Right cardiac atrium (tissue), 5 donors: ENCODE results near the gene ARHGEF10L. TPM values are rescaled to one million over a fixed set of nuclear protein-coding genes. Genes with fewer than 3 reads are reported as not detected.

ENCODE experiments used
- ATAC-seq, 2 donors: fragments of 200-7000 bp; cut with Tn5 transposase; one replicate each; pipeline versions ENCODE4 v1.8.0 to v1.9.1; 2020; ENCODE audit warnings: moderate library complexity in 2 of 2, mild to moderate bottlenecking in 1 of 2
- DNase-seq, 3 donors: peaks; one replicate each; pipeline ENCODE4 v3.0.0-alpha.2; 2020
- H3K27ac ChIP-seq: one replicate; pipeline ENCODE4 v1.5.1; 2013; ENCODE audit warnings: mild to moderate bottlenecking, low read length, control low read depth, moderate library complexity
- H3K27me3 ChIP-seq: one replicate; pipeline ENCODE4 v1.6.1; 2013; ENCODE audit not compliant: control insufficient read depth, insufficient read depth
- H3K4me1 ChIP-seq: one replicate; pipeline ENCODE4 v1.6.1; 2013; ENCODE audit warnings: low read length; ENCODE audit not compliant: control insufficient read depth, insufficient read depth
- H3K4me3 ChIP-seq: one replicate; pipeline ENCODE4 v1.5.1; 2013; ENCODE audit warnings: low read length, control low read depth
- H3K9me3 ChIP-seq: one replicate; pipeline ENCODE4 v1.6.1; 2013; ENCODE audit warnings: low read length; ENCODE audit not compliant: control insufficient read depth
- WGBS: extraction: QIAGEN DNeasy Blood & Tissue Kit; methylation state at CpG from one replicate; pipeline ENCODE4 v1.1.7; 2013; 5-methylcytosine and 5-hydroxymethylcytosine counted together
- intact Hi-C, 4 donors: fragments of 100-400 bp; cut with DNase I; formaldehyde crosslinking; loops; one replicate each; pipeline versions ENCODE4 v1.11.0 to v1.14.0; 2022 to 2023
- polyA plus RNA-seq: library from polyadenylated mRNA; stranded (reverse); fragments of 200-250 nt; gene quantifications from one replicate; pipeline ENCODE4 v1.2.3, GENCODE V29; 2013
- total RNA-seq, 4 donors: library from RNA; stranded (reverse); fragmentation: NEBNext Ultra II Directional; extraction: Animal tissue kit (Norgen Biotek cat#: 25700); gene quantifications; one replicate each; pipeline ENCODE4 v1.2.1, GENCODE V29; 2021
- donor health status: healthy with polysubstance abuse.
- donor health status: DM: no; HTN: yes; CAD: no.
- donor health status: DM: no; HTN: no; CAD: no.
- donor health status: DM: no; HTN: yes; CAD: no; lungs with severe emphysema.
- donor health status: DM: yes; HTN: yes; CAD: no.

ARHGEF10L gene
- total and polyA plus RNA-seq, 5 donors: 42.6 to 56.4 (median 54.0) TPM

GRCh38 chr1:17697458-17697857 is 158.0 kb downstream of the ARHGEF10L start:
- ATAC-seq (no peak), DNase-seq (peak in 1 of 3 donors; percentile 4)
- peaks cover 2% of the 10 kb centered on the region for H3K4me1 ChIP-seq
- intact Hi-C loops: no loop called here
- H3K9me3 ChIP-seq: no peaks in the 10 kb centered on the region
- H3K27ac ChIP-seq: no peak overlapping the region
- no peaks in the 10 kb centered on the region for H3K27me3 ChIP-seq
- no peak overlapping the region for H3K4me3 ChIP-seq
- 59% methylated on average over 5 of the region's 5 CpGs for WGBS

GRCh38 chr1:17699581-17699980 is 160.1 kb downstream of the ARHGEF10L start:
- no peak for ATAC-seq
- intact Hi-C loops: no loop called here
- peak in 1 of 3 donors; percentile 21 for DNase-seq

GRCh38 chr1:17700945-17701810 is 161.7 kb downstream of the ARHGEF10L start:
- DNase-seq (peak in 1 of 3 donors; percentile 33), ATAC-seq (no peak)
- WGBS: 70% methylated on average over 21 of the region's 21 CpGs
- H3K27ac ChIP-seq: no peak overlapping the region
- peaks cover 1% of the 10 kb centered on the region for H3K4me1 ChIP-seq
- no peak overlapping the region for H3K4me3 ChIP-seq
- intact Hi-C loops: no loop called here
- H3K27me3 ChIP-seq: no peaks in the 10 kb centered on the region
- no peaks in the 10 kb centered on the region for H3K9me3 ChIP-seq

More at GRCh38 chr1:17699581-17699980, 160.1 kb downstream of the ARHGEF10L start:
- Histone ChIP-seq H3K27me3 (no peaks in the 10 kb centered on the region), H3K4me3 (no peak overlapping the region), H3K9me3 (no peaks in the 10 kb centered on the region), H3K4me1 (peaks cover 2% of the 10 kb centered on the region), H3K27ac (no peak overlapping the region)
- WGBS: 87% methylated on average over 19 of the region's 19 CpGs

- 71% methylated on average over 7 of the region's 7 CpGs for WGBS
- Histone ChIP-seq H3K27ac (no peak overlapping the region), H3K9me3 (no peaks in the 10 kb centered on the region), H3K4me3 (no peak overlapping the region), H3K4me1 (no peaks in the 10 kb centered on the region), H3K27me3 (no peaks in the 10 kb centered on the region)
- DNase-seq: peak in 1 of 3 donors; percentile 5
- ATAC-seq: no peak
- intact Hi-C loops: no loop called here
Observed at GRCh38 chr1:17704176-17704575, 164.7 kb downstream of the ARHGEF10L start.

- Histone ChIP-seq H3K27ac (no peak overlapping the region), H3K27me3 (no peaks in the 10 kb centered on the region), H3K9me3 (no peaks in the 10 kb centered on the region), H3K4me3 (no peak overlapping the region), H3K4me1 (no peaks in the 10 kb centered on the region)
- 69% methylated on average over 10 of the region's 10 CpGs for WGBS
- intact Hi-C loops: no loop called here
- no peak for ATAC-seq
- no peak for DNase-seq
Observed at GRCh38 chr1:17706445-17706844, 166.9 kb downstream of the ARHGEF10L start.

- DNase-seq: no peak
- H3K27me3 ChIP-seq: no peaks in the 10 kb centered on the region
- no peak for ATAC-seq
- H3K27ac ChIP-seq: no peak overlapping the region
- H3K4me1 ChIP-seq: peaks cover 3% of the 10 kb centered on the region
- whole genome bisulfite sequencing: 88% methylated on average over 3 of the region's 3 CpGs
- no peaks in the 10 kb centered on the region for H3K9me3 ChIP-seq
- intact Hi-C loops: no loop called here
- no peak overlapping the region for H3K4me3 ChIP-seq
Observed at GRCh38 chr1:17709981-17710380, 170.5 kb downstream of the ARHGEF10L start.

- DNase-seq (no peak), ATAC-seq (no peak)
- intact Hi-C loops: no loop called here
- H3K27me3 ChIP-seq: no peaks in the 10 kb centered on the region
- H3K27ac ChIP-seq: no peak overlapping the region
- 68% methylated on average over 4 of the region's 4 CpGs for WGBS
- H3K4me1 ChIP-seq: peaks cover 3% of the 10 kb centered on the region
- H3K9me3 ChIP-seq: no peaks in the 10 kb centered on the region
- no peak overlapping the region for H3K4me3 ChIP-seq
Observed at GRCh38 chr1:17710889-17711576, 171.5 kb downstream of the ARHGEF10L start.

- DNase-seq: peak in 1 of 3 donors; percentile 7
- no peak for ATAC-seq
Observed at GRCh38 chr1:17711577-17711910, 172.0 kb downstream of the ARHGEF10L start.

GRCh38 chr1:17711941-17712340 is 172.4 kb downstream of the ARHGEF10L start:
- H3K4me3 ChIP-seq: no peak overlapping the region
- peak in 1 of 3 donors; percentile 5 for DNase-seq
- peak; percentile 14 to 53 for ATAC-seq
- no peaks in the 10 kb centered on the region for H3K27me3 ChIP-seq
- peaks cover 3% of the 10 kb centered on the region for H3K4me1 ChIP-seq
- WGBS: 52% methylated on average over 5 of the region's 5 CpGs
- intact Hi-C loops: no loop called here
- H3K27ac ChIP-seq: no peak overlapping the region
- H3K9me3 ChIP-seq: no peaks in the 10 kb centered on the region

More at GRCh38 chr1:17711577-17711910, 172.0 kb downstream of the ARHGEF10L start:
- Histone ChIP-seq H3K4me3 (no peak overlapping the region), H3K9me3 (no peaks in the 10 kb centered on the region), H3K27ac (no peak overlapping the region), H3K4me1 (peaks cover 3% of the 10 kb centered on the region), H3K27me3 (no peaks in the 10 kb centered on the region)
- intact Hi-C loops: no loop called here

- Histone ChIP-seq H3K4me1 (peaks cover 3% of the 10 kb centered on the region), H3K9me3 (no peaks in the 10 kb centered on the region), H3K27me3 (no peaks in the 10 kb centered on the region), H3K27ac (no peak overlapping the region), H3K4me3 (no peak overlapping the region)
- DNase-seq (no peak), ATAC-seq (no peak)
- WGBS: 74% methylated on average over 5 of the region's 5 CpGs
- intact Hi-C loops: no loop called here
Observed at GRCh38 chr1:17713993-17714392, 174.5 kb downstream of the ARHGEF10L start.
